Central memory CD8-positive, alpha-beta T cell (primary cell): ENCODE data around the gene C1QTNF1.
A peak's percentile ranks its signal among the peaks of the same experiment; 100 is the strongest.

Experiments used
- ATAC-seq: fragments of 150-1000 bp; cut with Tn5 transposase; replicated peaks from 2 replicates; pipeline ENCODE4 v1.10.0; 2022; ENCODE audit warnings: mild to moderate bottlenecking, moderate FRiP score, moderate number of reproducible peaks; ENCODE audit not compliant: poor library complexity, severe bottlenecking; ENCODE audit errors: extremely low read depth
- DNase-seq, 2 donors: peaks; one replicate each; pipeline ENCODE4 v3.0.0; 2021; ENCODE audit warnings: low spot score in 2 of 2
- H3K27ac Mint-ChIP-seq: one replicate; pipeline ENCODE4 v1.8.0; 2022; ENCODE audit warnings: low read depth, mild to moderate bottlenecking, moderate library complexity, mixed read lengths
- H3K27me3 Mint-ChIP-seq: one replicate; pipeline ENCODE4 v1.8.0; 2022; ENCODE audit warnings: mixed read lengths
- H3K36me3 Mint-ChIP-seq: one replicate; pipeline ENCODE4 v1.8.0; 2022; ENCODE audit warnings: mild to moderate bottlenecking, moderate library complexity, mixed read lengths; ENCODE audit not compliant: insufficient read depth
- H3K4me1 Mint-ChIP-seq: one replicate; pipeline ENCODE4 v1.8.0; 2022; ENCODE audit warnings: mixed read lengths
- H3K4me3 Mint-ChIP-seq: one replicate; pipeline ENCODE4 v1.8.0; 2022; ENCODE audit warnings: mild to moderate bottlenecking, moderate library complexity, mixed read lengths
- H3K9me3 Mint-ChIP-seq: one replicate; pipeline ENCODE4 v1.8.0; 2022; ENCODE audit warnings: mixed read lengths

The C1QTNF1 gene

GRCh38 chr17:78996781-78997201 is 27.2 kb upstream of the C1QTNF1 start:
- Mint-ChIP-seq H3K27ac (no peak overlapping the region), H3K4me3 (no peak overlapping the region), H3K27me3 (no peaks in the 10 kb centered on the region), H3K36me3 (peaks cover 34% of the 10 kb centered on the region), H3K4me1 (peaks cover 31% of the 10 kb centered on the region), H3K9me3 (no peaks in the 10 kb centered on the region)
- ATAC-seq = no peak
- no peak for DNase-seq

- no peak overlapping the region for H3K27ac Mint-ChIP-seq
These were observed 26.7 kb upstream of the C1QTNF1 start for GRCh38 chr17:78997231-78997741.

GRCh38 chr17:78997881-78998280 is 26.1 kb upstream of the C1QTNF1 start:
- H3K4me1 Mint-ChIP-seq = peaks cover 39% of the 10 kb centered on the region
- DNase-seq = no peak
- no peak overlapping the region for H3K4me3 Mint-ChIP-seq
- H3K27me3 Mint-ChIP-seq = no peaks in the 10 kb centered on the region
- H3K27ac Mint-ChIP-seq = no peak overlapping the region
- H3K9me3 Mint-ChIP-seq = no peaks in the 10 kb centered on the region
- ATAC-seq = no peak
- H3K36me3 Mint-ChIP-seq = peaks cover 36% of the 10 kb centered on the region

More at GRCh38 chr17:78997231-78997741, 26.7 kb upstream of the C1QTNF1 start:
- Mint-ChIP-seq H3K4me3 (no peak overlapping the region), H3K4me1 (peaks cover 36% of the 10 kb centered on the region), H3K27me3 (no peaks in the 10 kb centered on the region), H3K9me3 (no peaks in the 10 kb centered on the region), H3K36me3 (peaks cover 35% of the 10 kb centered on the region)
- ATAC-seq = no peak
- no peak for DNase-seq

- DNase-seq = no peak
- H3K27me3 Mint-ChIP-seq = no peaks in the 10 kb centered on the region
These were observed 25.5 kb upstream of the C1QTNF1 start for GRCh38 chr17:78998311-78999055.

GRCh38 chr17:78999056-78999768 is 24.8 kb upstream of the C1QTNF1 start:
- ATAC-seq = no peak
- H3K36me3 Mint-ChIP-seq = peaks cover 34% of the 10 kb centered on the region
- DNase-seq = no peak
- peaks cover 36% of the 10 kb centered on the region for H3K4me1 Mint-ChIP-seq
- no peak overlapping the region for H3K27ac Mint-ChIP-seq
- H3K27me3 Mint-ChIP-seq = no peaks in the 10 kb centered on the region
- H3K9me3 Mint-ChIP-seq = no peaks in the 10 kb centered on the region
- H3K4me3 Mint-ChIP-seq = no peak overlapping the region

More at GRCh38 chr17:78998311-78999055, 25.5 kb upstream of the C1QTNF1 start:
- no peak for ATAC-seq
- no peak overlapping the region for H3K27ac Mint-ChIP-seq
- peaks cover 34% of the 10 kb centered on the region for H3K36me3 Mint-ChIP-seq
- peaks cover 36% of the 10 kb centered on the region for H3K4me1 Mint-ChIP-seq
- H3K9me3 Mint-ChIP-seq = no peaks in the 10 kb centered on the region
- H3K4me3 Mint-ChIP-seq = no peak overlapping the region

- Mint-ChIP-seq H3K9me3 (no peaks in the 10 kb centered on the region), H3K4me3 (no peak overlapping the region), H3K36me3 (peaks cover 34% of the 10 kb centered on the region), H3K27me3 (no peaks in the 10 kb centered on the region), H3K4me1 (peaks cover 36% of the 10 kb centered on the region), H3K27ac (no peak overlapping the region)
- no peak for DNase-seq
- no peak for ATAC-seq
These were observed 24.0 kb upstream of the C1QTNF1 start for GRCh38 chr17:78999947-79000395.

- no peak for DNase-seq
- no peak for ATAC-seq
- Mint-ChIP-seq H3K4me1 (peaks cover 41% of the 10 kb centered on the region), H3K27me3 (no peaks in the 10 kb centered on the region), H3K27ac (peak overlapping the region; percentile 22), H3K9me3 (no peaks in the 10 kb centered on the region), H3K36me3 (peaks cover 30% of the 10 kb centered on the region), H3K4me3 (no peak overlapping the region)
These were observed 23.4 kb upstream of the C1QTNF1 start for GRCh38 chr17:79000396-79001189.

- Mint-ChIP-seq H3K27me3 (no peaks in the 10 kb centered on the region), H3K36me3 (peaks cover 25% of the 10 kb centered on the region), H3K27ac (peak overlapping the region; percentile 49), H3K4me1 (peaks cover 49% of the 10 kb centered on the region), H3K9me3 (no peaks in the 10 kb centered on the region), H3K4me3 (no peak overlapping the region)
- DNase-seq = no peak
- no peak for ATAC-seq
These were observed 22.6 kb upstream of the C1QTNF1 start for GRCh38 chr17:79001190-79002020.

GRCh38 chr17:79002291-79002690 is 21.7 kb upstream of the C1QTNF1 start:
- Mint-ChIP-seq H3K9me3 (no peaks in the 10 kb centered on the region), H3K4me1 (peaks cover 53% of the 10 kb centered on the region), H3K4me3 (no peak overlapping the region), H3K27me3 (no peaks in the 10 kb centered on the region), H3K27ac (peak overlapping the region; percentile 49), H3K36me3 (peaks cover 17% of the 10 kb centered on the region)
- DNase-seq = no peak
- no peak for ATAC-seq

- no peaks in the 10 kb centered on the region for H3K27me3 Mint-ChIP-seq
- peaks cover 60% of the 10 kb centered on the region for H3K4me1 Mint-ChIP-seq
- no peak for ATAC-seq
- no peak for DNase-seq
- no peak overlapping the region for H3K4me3 Mint-ChIP-seq
- no peak overlapping the region for H3K27ac Mint-ChIP-seq
- peaks cover 18% of the 10 kb centered on the region for H3K36me3 Mint-ChIP-seq
- no peaks in the 10 kb centered on the region for H3K9me3 Mint-ChIP-seq
These were observed 21.0 kb upstream of the C1QTNF1 start for GRCh38 chr17:79002796-79003593.

- no peak overlapping the region for H3K27ac Mint-ChIP-seq
- no peak overlapping the region for H3K4me3 Mint-ChIP-seq
- H3K36me3 Mint-ChIP-seq = peaks cover 21% of the 10 kb centered on the region
- DNase-seq (no peak), ATAC-seq (no peak)
- peaks cover 68% of the 10 kb centered on the region for H3K4me1 Mint-ChIP-seq
- no peaks in the 10 kb centered on the region for H3K9me3 Mint-ChIP-seq
- no peaks in the 10 kb centered on the region for H3K27me3 Mint-ChIP-seq
These were observed 20.1 kb upstream of the C1QTNF1 start for GRCh38 chr17:79003661-79004411.
